ENCODE measurements around the gene ZSCAN10. TPM values are rescaled to one million over a fixed set of nuclear protein-coding genes. Genes with fewer than 3 reads are reported as not detected.
"Not testable (repeated sequence)": the region's sequence is repeated elsewhere in the genome, so short reads cannot be mapped to it uniquely, and the experiment has no call there.

Gene ZSCAN10
- total RNA-seq, 2 donors from 2014 or later: 0.34 to 0.45 TPM

DNA sequence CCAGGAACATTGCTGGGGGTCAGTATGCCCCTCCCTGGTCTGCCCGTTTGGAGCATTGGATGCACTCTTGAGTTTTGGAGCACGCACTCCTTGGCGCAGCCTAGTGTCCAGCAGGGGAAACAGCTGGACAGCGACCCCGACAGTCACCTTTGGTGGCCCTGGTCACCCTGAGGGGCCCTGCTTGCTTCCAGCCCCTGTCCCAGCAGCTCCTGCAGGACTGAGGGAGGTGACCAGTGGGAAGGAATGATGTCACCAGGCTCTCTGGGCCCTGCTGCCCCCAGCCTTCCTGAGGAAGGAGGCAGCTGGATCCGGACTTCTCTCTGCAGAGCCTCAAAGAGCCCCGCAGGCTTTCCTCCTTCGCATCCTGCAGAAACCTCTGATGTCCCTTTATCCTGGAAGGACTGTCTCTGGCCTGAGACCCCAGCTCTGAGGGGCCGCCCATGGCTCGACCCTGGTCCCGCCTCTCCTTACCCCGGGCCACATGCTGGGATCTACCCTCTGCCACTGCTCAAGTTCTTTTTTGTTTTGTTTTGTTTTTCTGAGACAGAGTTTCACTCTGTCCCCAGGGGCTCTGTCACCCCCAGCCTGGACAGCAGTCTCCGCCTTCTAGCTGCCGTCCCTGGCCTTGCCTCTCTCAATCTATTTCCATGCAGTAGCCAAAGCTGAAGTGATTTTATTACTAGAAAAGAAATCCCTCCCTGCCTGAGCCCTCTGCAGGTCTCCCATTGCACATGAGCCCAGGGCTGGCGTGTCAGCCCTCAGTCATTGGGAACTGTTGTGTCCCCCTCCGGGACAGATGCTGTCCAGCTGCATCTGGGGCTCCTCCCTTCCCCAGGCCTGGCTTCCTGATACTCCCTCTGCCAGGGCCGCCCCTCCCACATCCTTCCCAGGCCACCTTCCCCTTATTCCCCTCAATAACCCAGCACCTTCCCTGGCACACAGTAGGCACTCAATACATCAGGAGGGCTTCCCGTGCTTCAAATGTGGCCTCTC is 11.6 kb downstream of the ZSCAN10 start:
- peak overlapping the region; percentile 77 for H3K27ac Mint-ChIP-seq
- H3K4me1 Mint-ChIP-seq: peaks cover 22% of the 10 kb centered on the region
- no peaks in the 10 kb centered on the region for H3K9me3 Mint-ChIP-seq
- ATAC-seq (replicated peaks): peak; percentile 57
- H3K36me3 Mint-ChIP-seq (ENCODE audit: low read depth): no peaks in the 10 kb centered on the region
- no peaks in the 10 kb centered on the region for H3K27me3 Mint-ChIP-seq
- peak overlapping the region; percentile 39 for H3K4me3 Mint-ChIP-seq

- H3K9me3 Mint-ChIP-seq: no peaks in the 10 kb centered on the region
- H3K27ac Mint-ChIP-seq: no peak overlapping the region
- peak; percentile 49 for ATAC-seq (replicated peaks)
- H3K27me3 Mint-ChIP-seq: no peaks in the 10 kb centered on the region
- H3K36me3 Mint-ChIP-seq (ENCODE audit: low read depth): no peaks in the 10 kb centered on the region
- peaks cover 22% of the 10 kb centered on the region for H3K4me1 Mint-ChIP-seq
- peak overlapping the region; percentile 39 for H3K4me3 Mint-ChIP-seq
Measured at GRCh38 chr16:3086596-3087242, 12.4 kb downstream of the ZSCAN10 start.

DNA sequence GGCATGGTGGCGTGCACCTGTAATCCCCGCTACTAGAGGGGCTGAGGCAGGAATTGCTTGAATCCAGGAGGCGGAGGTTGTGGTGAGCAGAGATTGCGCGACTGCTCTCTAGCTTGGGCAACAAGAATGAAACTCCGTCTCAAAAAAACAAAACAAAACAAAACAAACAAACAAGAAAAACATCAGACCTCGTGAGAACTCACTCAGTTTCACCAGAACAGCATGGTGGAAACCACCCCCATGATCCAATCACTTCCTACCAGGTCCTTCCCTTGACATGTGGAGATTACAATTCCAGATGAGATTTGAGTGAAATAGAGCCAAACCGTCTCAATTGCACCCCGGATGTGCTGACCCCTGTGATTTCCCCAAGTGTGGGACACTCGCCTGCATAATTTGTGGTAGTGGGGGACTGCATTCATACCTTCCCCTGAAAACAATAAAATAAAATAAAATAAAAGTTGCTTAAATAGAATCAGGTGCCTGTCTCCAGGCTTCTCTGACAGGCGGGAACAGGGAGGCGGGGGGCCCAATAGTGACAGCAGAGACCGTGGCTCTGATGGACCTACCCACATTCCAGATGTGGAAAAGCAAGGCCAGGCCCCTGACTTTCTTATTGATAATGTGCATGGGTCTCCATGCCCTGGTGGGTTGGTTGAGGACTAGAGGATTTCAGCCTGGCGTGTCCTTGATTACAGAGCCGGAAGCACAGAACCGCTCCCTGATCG is 13.1 kb downstream of the ZSCAN10 start:
- ATAC-seq (replicated peaks): no peak
- Mint-ChIP-seq H3K27ac (peak overlapping the region; percentile 53), H3K9me3 (no peaks in the 10 kb centered on the region), H3K36me3 (ENCODE audit: low read depth) (peaks cover 5% of the 10 kb centered on the region), H3K4me1 (peaks cover 25% of the 10 kb centered on the region), H3K27me3 (no peaks in the 10 kb centered on the region), H3K4me3 (peak overlapping the region; percentile 39)

GRCh38 chr16:3084969-3085670 is 14.0 kb downstream of the ZSCAN10 start:
- Mint-ChIP-seq H3K27me3 (no peaks in the 10 kb centered on the region), H3K4me3 (peak overlapping the region; percentile 27), H3K4me1 (peaks cover 33% of the 10 kb centered on the region), H3K27ac (peak overlapping the region; percentile 53), H3K36me3 (ENCODE audit: low read depth) (peaks cover 15% of the 10 kb centered on the region), H3K9me3 (no peaks in the 10 kb centered on the region)
- ATAC-seq (replicated peaks): no peak

- H3K4me1 Mint-ChIP-seq: peaks cover 38% of the 10 kb centered on the region
- peak overlapping the region; percentile 53 for H3K27ac Mint-ChIP-seq
- H3K27me3 Mint-ChIP-seq: no peaks in the 10 kb centered on the region
- H3K4me3 Mint-ChIP-seq: peak overlapping the region; percentile 27
- ATAC-seq (replicated peaks): no peak
- H3K9me3 Mint-ChIP-seq: no peaks in the 10 kb centered on the region
- H3K36me3 Mint-ChIP-seq (ENCODE audit: low read depth): peaks cover 21% of the 10 kb centered on the region
Measured at GRCh38 chr16:3084491-3084890, 14.6 kb downstream of the ZSCAN10 start.

GRCh38 chr16:3083408-3083807 is 15.7 kb downstream of the ZSCAN10 start:
- H3K36me3 Mint-ChIP-seq (ENCODE audit: low read depth): peaks cover 28% of the 10 kb centered on the region
- not testable (repeated sequence) for H3K27ac Mint-ChIP-seq, H3K27me3 Mint-ChIP-seq

GRCh38 chr16:3081957-3082356 is 17.1 kb downstream of the ZSCAN10 start:
- Mint-ChIP-seq H3K4me3 (peak overlapping the region; percentile 76), H3K36me3 (ENCODE audit: low read depth) (peaks cover 43% of the 10 kb centered on the region)

More at GRCh38 chr16:3083408-3083807, 15.7 kb downstream of the ZSCAN10 start:
- H3K4me3 Mint-ChIP-seq: peak overlapping the region; percentile 76
- ATAC-seq (replicated peaks); H3K9me3 Mint-ChIP-seq: not testable (repeated sequence)
- peaks cover 43% of the 10 kb centered on the region for H3K4me1 Mint-ChIP-seq

GRCh38 chr16:3080024-3080423 is 19.1 kb downstream of the ZSCAN10 start:
- no peaks in the 10 kb centered on the region for H3K27me3 Mint-ChIP-seq

More at GRCh38 chr16:3081957-3082356, 17.1 kb downstream of the ZSCAN10 start:
- peak overlapping the region; percentile 94 for H3K27ac Mint-ChIP-seq
- H3K4me1 Mint-ChIP-seq: peaks cover 41% of the 10 kb centered on the region
- ATAC-seq (replicated peaks); H3K9me3 Mint-ChIP-seq; H3K27me3 Mint-ChIP-seq: not testable (repeated sequence)

DNA sequence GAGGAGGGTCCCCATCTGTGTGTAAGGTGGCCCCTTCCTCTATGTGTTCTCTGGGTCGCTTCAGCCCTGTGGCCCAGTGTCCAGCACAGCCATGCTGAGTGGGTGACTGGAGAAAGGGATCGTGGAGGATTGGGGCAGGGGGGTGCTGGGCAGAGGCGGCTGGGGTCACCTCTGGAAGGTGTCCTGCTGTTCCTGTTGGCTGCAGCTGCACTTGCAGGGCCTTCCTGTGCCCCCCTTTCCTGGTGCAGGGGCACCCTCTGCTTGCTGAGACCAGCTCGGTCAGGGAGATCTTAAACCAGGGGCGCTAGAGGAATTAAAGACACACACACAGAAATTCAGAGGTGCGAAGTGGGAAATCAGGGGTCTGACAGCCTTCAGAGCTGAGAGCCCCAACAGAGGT is 22.5 kb downstream of the ZSCAN10 start:
- Mint-ChIP-seq H3K27ac (peak overlapping the region; percentile 95), H3K27me3 (no peaks in the 10 kb centered on the region), H3K9me3 (no peaks in the 10 kb centered on the region), H3K4me3 (peak overlapping the region; percentile 76), H3K36me3 (ENCODE audit: low read depth) (peaks cover 85% of the 10 kb centered on the region), H3K4me1 (peaks cover 55% of the 10 kb centered on the region)
- ATAC-seq (replicated peaks): no peak

More at GRCh38 chr16:3080024-3080423, 19.1 kb downstream of the ZSCAN10 start:
- Mint-ChIP-seq H3K27ac (peak overlapping the region; percentile 94), H3K9me3 (no peaks in the 10 kb centered on the region), H3K4me1 (peaks cover 44% of the 10 kb centered on the region), H3K36me3 (ENCODE audit: low read depth) (peaks cover 62% of the 10 kb centered on the region), H3K4me3 (peak overlapping the region; percentile 76)
- ATAC-seq (replicated peaks): no peak

- Mint-ChIP-seq H3K27ac (peak overlapping the region; percentile 95), H3K4me1 (peaks cover 55% of the 10 kb centered on the region), H3K36me3 (ENCODE audit: low read depth) (peaks cover 85% of the 10 kb centered on the region), H3K4me3 (peak overlapping the region; percentile 76)
- not testable (repeated sequence) for H3K27me3 Mint-ChIP-seq; H3K9me3 Mint-ChIP-seq; ATAC-seq (replicated peaks)
Measured at GRCh38 chr16:3075946-3076345, 23.1 kb downstream of the ZSCAN10 start.

GRCh38 chr16:3075523-3075915 is 23.6 kb downstream of the ZSCAN10 start:
- ATAC-seq (replicated peaks): peak; percentile 14
- Mint-ChIP-seq H3K4me3 (peak overlapping the region; percentile 76), H3K4me1 (peaks cover 51% of the 10 kb centered on the region), H3K36me3 (ENCODE audit: low read depth) (peaks cover 80% of the 10 kb centered on the region), H3K27ac (peak overlapping the region; percentile 95), H3K27me3 (no peaks in the 10 kb centered on the region), H3K9me3 (no peaks in the 10 kb centered on the region)

DNA sequence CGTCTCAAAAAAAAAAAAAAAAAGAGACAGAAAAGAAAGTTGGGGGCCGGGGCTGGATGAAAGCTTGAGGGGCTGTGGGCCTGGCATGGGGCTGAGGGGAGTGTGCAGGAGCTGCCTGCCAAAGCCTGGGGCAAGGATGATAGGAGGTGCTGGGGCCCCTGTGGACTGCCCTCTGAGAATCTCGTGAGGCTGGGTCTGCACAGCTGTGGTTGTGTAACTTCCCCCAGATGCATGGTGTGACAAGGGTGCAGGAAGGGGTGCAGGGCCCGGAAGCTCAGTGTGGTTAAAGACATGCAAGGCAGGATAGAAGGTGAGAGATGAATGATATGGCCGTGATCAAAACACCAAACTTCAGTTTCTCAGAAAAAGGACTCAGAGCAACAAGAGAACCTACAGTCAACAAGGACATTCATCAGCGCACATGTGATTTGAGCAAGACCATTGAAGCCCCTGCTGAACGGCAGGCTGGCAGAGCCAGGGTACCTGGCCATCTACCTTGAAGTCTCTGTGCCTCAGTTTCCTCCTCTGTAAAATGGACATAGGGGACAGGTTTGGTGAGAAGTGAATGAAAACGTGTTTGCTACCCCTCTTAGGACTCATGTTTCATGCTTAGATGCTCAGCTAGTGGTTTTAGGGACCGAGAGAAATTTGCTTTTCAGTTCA is 24.1 kb downstream of the ZSCAN10 start:
- H3K36me3 Mint-ChIP-seq (ENCODE audit: low read depth): peaks cover 80% of the 10 kb centered on the region
- H3K27ac Mint-ChIP-seq: peak overlapping the region; percentile 95
- H3K4me1 Mint-ChIP-seq: peaks cover 50% of the 10 kb centered on the region
- no peaks in the 10 kb centered on the region for H3K9me3 Mint-ChIP-seq
- ATAC-seq (replicated peaks): peak; percentile 71
- peak overlapping the region; percentile 76 for H3K4me3 Mint-ChIP-seq
- no peaks in the 10 kb centered on the region for H3K27me3 Mint-ChIP-seq

GRCh38 chr16:3073448-3073847 is 25.6 kb downstream of the ZSCAN10 start:
- H3K27me3 Mint-ChIP-seq: no peaks in the 10 kb centered on the region
- ATAC-seq (replicated peaks): no peak
- peaks cover 84% of the 10 kb centered on the region for H3K36me3 Mint-ChIP-seq (ENCODE audit: low read depth)
- H3K27ac Mint-ChIP-seq: peak overlapping the region; percentile 95
- H3K4me3 Mint-ChIP-seq: peak overlapping the region; percentile 76
- peaks cover 51% of the 10 kb centered on the region for H3K4me1 Mint-ChIP-seq
- no peaks in the 10 kb centered on the region for H3K9me3 Mint-ChIP-seq
